Kidney epithelial cell (primary cell): Measurements from ENCODE around the gene PI4KB. TPM values are rescaled to one million over a fixed set of nuclear protein-coding genes. Genes with fewer than 3 reads are reported as not detected.
"Not testable (repeated sequence)": the region's sequence is repeated elsewhere in the genome, so short reads cannot be mapped to it uniquely, and the experiment has no call there.

ENCODE experiments used
- DNase-seq: peaks from one replicate; pipeline ENCODE4 v3.0.0-alpha.2; 2010; ENCODE audit warnings: low read depth
- H3K27me3 ChIP-seq: 2 replicates; pipeline ENCODE4 v1.6.0; 2011; ENCODE audit warnings: low read length; ENCODE audit not compliant: control insufficient read depth, insufficient read depth
- H3K36me3 ChIP-seq: 2 replicates; pipeline ENCODE4 v1.5.1; 2011; ENCODE audit warnings: low read length; ENCODE audit not compliant: control insufficient read depth, insufficient read depth
- H3K4me3 ChIP-seq: 2 replicates; pipeline ENCODE4 v1.5.1; 2011; ENCODE audit warnings: low read depth, mild to moderate bottlenecking, control low read depth, low read length
- total RNA-seq: library from RNA; depleted of rRNA; stranded (reverse); fragments of >200 nt; gene quantifications from 2 replicates; pipeline ENCODE4 v1.2.3, GENCODE V29; 2015
- TF ChIP-seq, protein P1 (sequence below): IDR thresholded peaks from 2 replicates; pipeline ENCODE4 v1.5.1; 2011; ENCODE audit warnings: mild to moderate bottlenecking, moderate library complexity, low read length, control low read depth, inconsistent platforms; ENCODE audit not compliant: insufficient read depth, poor library complexity, severe bottlenecking

The PI4KB gene
- total RNA-seq, 1 donor from 2014 or later: 44.1 TPM

DNA sequence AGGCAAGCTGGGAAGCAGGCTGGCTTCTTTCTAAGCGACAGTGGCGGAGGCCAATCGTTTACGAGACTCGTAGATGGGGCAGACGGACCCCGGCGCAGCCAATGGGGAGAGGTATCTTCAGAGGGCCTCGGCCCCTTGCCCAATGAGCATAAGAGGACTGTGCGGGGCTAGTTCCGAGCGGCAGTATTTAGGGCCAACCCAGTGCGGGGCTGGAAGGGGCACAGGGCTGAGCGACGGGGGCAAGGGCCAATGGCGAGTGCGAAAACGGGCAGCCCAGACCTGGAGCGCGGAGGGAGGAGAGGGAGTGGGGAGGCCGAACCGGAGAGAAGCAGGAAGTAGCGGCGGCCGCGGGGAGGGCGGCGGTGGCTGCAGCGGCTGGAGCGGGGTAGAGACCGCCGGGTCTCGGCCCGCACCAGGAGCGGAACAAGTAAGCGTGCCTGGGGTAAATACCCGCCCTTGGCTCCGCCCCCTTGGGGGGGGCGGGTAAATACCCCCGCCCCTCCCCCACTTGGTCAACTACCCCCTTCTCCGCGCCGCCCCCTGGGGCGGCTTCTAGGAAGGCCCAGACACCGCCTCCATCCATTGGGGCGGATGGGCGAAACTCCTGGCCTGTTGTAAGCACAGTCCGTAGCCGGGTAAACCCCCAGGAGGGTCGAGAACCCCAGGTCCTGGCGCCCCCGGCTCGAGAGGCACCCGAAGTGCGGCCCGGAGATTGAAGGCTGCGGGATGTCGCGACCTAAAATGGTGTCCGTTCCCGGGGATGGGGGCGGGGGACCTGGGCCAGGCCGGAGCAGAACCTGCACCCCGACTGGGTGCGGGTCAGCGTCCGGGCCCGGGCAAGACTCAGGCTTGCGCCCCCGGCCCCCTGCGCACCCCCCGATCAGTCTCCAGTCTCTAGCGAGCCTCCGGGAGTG is 45.0 kb downstream of the PI4KB start, which contains the start of gene ZNF687:
ZNF687 (plus strand) TSS at position 331 of the 914 bp plus-strand sequence. CDS start 3,993 bp downstream, outside the sequence.
- Histone ChIP-seq H3K4me3 (peak within 1 kb of the TSS; percentile 79), H3K36me3 (no peaks in the 10 kb centered on the region), H3K27me3 (no peaks in the 10 kb centered on the region)
- peak; percentile 99 for DNase-seq
- TF ChIP-seq, protein P1, sequence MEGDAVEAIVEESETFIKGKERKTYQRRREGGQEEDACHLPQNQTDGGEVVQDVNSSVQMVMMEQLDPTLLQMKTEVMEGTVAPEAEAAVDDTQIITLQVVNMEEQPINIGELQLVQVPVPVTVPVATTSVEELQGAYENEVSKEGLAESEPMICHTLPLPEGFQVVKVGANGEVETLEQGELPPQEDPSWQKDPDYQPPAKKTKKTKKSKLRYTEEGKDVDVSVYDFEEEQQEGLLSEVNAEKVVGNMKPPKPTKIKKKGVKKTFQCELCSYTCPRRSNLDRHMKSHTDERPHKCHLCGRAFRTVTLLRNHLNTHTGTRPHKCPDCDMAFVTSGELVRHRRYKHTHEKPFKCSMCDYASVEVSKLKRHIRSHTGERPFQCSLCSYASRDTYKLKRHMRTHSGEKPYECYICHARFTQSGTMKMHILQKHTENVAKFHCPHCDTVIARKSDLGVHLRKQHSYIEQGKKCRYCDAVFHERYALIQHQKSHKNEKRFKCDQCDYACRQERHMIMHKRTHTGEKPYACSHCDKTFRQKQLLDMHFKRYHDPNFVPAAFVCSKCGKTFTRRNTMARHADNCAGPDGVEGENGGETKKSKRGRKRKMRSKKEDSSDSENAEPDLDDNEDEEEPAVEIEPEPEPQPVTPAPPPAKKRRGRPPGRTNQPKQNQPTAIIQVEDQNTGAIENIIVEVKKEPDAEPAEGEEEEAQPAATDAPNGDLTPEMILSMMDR: no peak

DNA sequence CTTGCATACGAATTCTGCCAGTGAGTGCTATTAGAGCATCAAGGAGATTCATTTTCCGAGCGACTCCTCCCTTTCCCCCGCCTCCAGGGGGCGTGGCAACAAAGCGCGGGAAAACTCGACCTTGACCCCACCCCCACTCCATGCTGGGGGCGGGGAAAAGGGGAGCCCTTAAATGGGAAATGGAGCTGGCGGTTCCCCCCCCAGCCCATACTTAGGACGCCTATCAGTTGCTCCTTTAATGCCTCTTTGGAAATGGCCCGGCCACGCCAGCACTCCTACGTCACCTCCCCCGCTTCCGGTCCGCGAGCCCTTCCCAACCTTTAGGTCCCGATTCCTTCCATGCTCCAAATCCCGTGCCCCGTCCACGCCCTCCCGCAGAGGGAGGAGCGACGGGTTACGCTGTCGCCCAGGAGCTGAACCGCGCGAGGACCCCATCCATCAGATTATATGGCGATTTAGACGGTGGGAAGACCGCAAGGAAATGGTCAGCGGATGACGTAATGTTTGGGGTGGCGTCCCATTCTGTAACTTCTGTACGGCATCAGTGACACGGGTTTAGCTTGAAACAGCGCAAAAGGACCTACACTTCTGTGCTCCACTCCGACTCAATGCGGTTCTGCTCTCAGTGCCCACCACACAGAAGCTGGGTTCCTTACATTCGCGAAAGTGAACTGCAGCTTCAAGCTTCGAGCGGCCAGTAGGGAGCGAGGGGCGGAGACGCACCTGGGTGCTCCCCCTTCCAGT is 45.8 kb downstream of the PI4KB start:
- Histone ChIP-seq H3K36me3 (no peaks in the 10 kb centered on the region), H3K4me3 (peak overlapping the region; percentile 79), H3K27me3 (no peaks in the 10 kb centered on the region)
- peak; percentile 77 for DNase-seq
- TF ChIP-seq, protein P1: peak; percentile 15

DNA sequence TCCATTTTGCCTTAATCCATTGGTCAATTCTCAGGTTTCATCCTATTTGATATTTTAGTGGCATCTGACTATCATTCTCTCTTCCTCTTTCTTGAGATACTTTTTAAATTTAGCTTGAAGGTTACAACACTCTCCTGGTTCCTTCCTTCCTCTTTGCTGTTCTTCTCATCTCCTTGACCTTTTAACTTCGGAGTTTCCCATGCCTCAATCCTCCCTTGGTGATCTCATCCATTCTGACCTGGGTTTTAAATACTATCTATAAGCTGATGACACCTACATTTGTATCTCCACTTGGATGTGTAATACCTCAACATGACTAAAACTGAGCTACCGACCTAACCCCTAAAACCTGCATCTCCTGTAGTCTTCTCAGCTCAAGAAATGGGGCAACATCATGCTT is 50.0 kb downstream of the PI4KB start:
- Histone ChIP-seq H3K36me3 (no peaks in the 10 kb centered on the region), H3K27me3 (no peaks in the 10 kb centered on the region), H3K4me3 (no peak overlapping the region)
- no peak for DNase-seq
- TF ChIP-seq, protein P1: no peak

DNA sequence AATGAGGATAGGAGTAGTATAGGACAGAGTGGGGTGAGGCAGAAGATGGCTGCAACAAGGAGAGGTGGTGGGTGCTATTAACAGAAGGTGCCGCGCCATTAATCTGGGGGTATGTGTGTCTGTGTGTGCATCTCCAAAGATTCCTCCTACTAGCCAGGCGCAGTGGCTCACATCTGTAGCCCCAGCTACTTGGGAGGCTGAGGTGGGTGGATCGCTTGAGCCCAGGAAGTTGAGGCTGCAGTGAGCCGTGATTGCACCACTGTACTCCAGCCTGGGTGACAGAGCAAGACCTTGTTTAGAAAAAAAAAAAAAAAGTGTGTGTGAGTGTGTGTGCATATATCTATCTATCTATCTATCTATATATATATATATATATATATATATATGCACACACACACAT is 51.9 kb downstream of the PI4KB start:
- H3K36me3 ChIP-seq, H3K27me3 ChIP-seq, DNase-seq, H3K4me3 ChIP-seq: not testable (repeated sequence)

DNA sequence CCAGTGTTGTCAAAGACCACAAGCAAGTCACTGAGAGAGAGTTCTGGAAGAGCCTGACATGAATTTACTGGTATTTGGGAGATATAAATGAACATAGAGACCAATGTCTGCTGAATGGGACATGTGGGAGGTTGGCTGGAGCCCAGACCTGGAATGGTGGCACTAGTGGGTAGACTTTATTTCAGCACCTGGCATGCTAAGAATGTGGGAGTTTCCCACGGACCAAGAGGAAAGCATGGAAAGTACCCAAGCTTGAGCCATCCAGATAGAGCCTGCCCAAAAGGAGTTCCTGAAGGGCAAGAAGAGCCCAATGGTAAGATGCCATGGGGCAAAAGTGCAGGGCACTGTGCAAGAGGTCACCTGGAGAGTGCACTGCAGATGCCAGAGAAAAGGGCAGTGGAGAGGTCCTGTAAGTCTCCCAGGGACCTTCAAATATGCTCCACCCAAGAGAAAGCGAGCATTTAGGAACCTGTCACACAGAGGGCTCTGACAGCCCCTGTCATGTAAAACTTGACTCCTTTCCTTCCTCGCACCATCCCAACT is 53.2 kb downstream of the PI4KB start:
- no peak overlapping the region for H3K4me3 ChIP-seq
- TF ChIP-seq, protein P1: no peak
- H3K27me3 ChIP-seq: no peaks in the 10 kb centered on the region
- DNase-seq: no peak
- H3K36me3 ChIP-seq: no peaks in the 10 kb centered on the region

DNA sequence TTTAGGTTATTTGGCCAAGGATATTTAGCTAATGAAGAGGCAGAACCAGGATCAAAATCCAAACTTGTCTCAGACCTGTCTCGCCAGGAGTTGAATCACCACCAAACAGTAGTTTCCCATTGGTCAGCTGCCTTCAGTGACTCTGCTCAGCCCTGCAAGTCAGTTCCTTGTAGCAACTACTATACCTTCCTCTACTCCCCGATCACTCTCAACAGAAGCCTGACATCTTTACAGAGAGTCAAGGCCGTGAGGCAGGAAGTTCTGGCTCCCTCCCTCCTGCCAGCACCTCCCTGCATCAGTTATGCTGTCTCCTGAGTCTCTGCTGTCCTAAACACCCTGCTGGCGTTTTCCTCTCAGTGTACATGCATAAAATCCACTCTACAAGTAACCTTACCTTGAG is 59.5 kb downstream of the PI4KB start:
- H3K27me3 ChIP-seq: no peaks in the 10 kb centered on the region
- no peaks in the 10 kb centered on the region for H3K36me3 ChIP-seq
- H3K4me3 ChIP-seq: no peak overlapping the region
- TF ChIP-seq, protein P1: no peak
- no peak for DNase-seq
